SK-N-MC (cell line): ENCODE results near the gene ARHGEF2.

Experiments used
- EZH2 ChIP-seq: fragments of 200-600 bp; sonication (generic); IDR thresholded peaks from one replicate; pipeline ENCODE4 v1.6.1; 2017; ENCODE audit warnings: antibody characterized with exemption
- FOXP2 ChIP-seq: optimal IDR thresholded peaks from 2 replicates; pipeline ENCODE3; 2011; ENCODE audit warnings: mild to moderate bottlenecking, moderate library complexity; ENCODE audit not compliant: insufficient read depth; ENCODE audit errors: extremely low read length, control extremely low read depth
- POLR2AphosphoS5 ChIP-seq: IDR thresholded peaks from 2 replicates; pipeline ENCODE4 v1.6.1; 2012; ENCODE audit warnings: mild to moderate bottlenecking, low read depth, low read length, borderline replicate concordance

GRCh38 chr1:155925506-155925905 lies 52.8 kb downstream of the ARHGEF2 start:
- TF ChIP-seq POLR2AphosphoS5 = no peak
- TF ChIP-seq EZH2 = no peak
- no peak for TF ChIP-seq FOXP2
